Lower leg skin (tissue), 4 donors: ENCODE data around the gene XAB2. TPM values are rescaled to one million over a fixed set of nuclear protein-coding genes. Genes with fewer than 3 reads are reported as not detected.
"Not testable (repeated sequence)": the region's sequence is repeated elsewhere in the genome, so short reads cannot be mapped to it uniquely, and the experiment has no call there.

ENCODE experiments used
- DNase-seq, 2 donors: peaks; one replicate each; pipeline ENCODE4 v3.0.0-alpha.2; 2019; ENCODE audit warnings: low spot score in 2 of 2
- H3K4me3 ChIP-seq: fragments of 200-600 bp; sonication (generic); 2 replicates; pipeline ENCODE4 v1.5.1; 2017; ENCODE audit warnings: mild to moderate bottlenecking, low read depth; ENCODE audit not compliant: poor library complexity, severe bottlenecking
- CTCF ChIP-seq, 3 donors: fragments of 450-650 bp; IDR thresholded peaks; one replicate each; pipeline ENCODE4 v1.5.1; 2016; ENCODE audit warnings: antibody characterized with exemption in 3 of 3, mild to moderate bottlenecking in 3 of 3, moderate library complexity in 2 of 3
- POLR2A ChIP-seq, 2 donors: fragments of 450-650 bp; IDR thresholded peaks; one replicate each; pipeline ENCODE4 v1.6.1; 2016 to 2017; ENCODE audit warnings: antibody characterized with exemption in 2 of 2, mild to moderate bottlenecking in 1 of 2, moderate library complexity in 1 of 2
- WGBS, 2 donors: methylation state at CpG; one replicate each; pipeline ENCODE4 v1.1.5; 2018; 5-methylcytosine and 5-hydroxymethylcytosine counted together
- intact Hi-C: fragments of 100-400 bp; cut with DNase I; formaldehyde crosslinking; loops from one replicate; pipeline ENCODE4 v1.15.0; 2023; ENCODE audit warnings: low total_unique reads
- total RNA-seq, 4 donors: library from RNA; depleted of rRNA; stranded (reverse); fragments of >200 nt; gene quantifications; one replicate each; pipeline ENCODE4 v1.1.0, GENCODE V29; 2016

XAB2 gene
- total RNA-seq, 4 donors from 2014 or later: 55.9 to 99.1 (median 67.7) TPM

GRCh38 chr19:7647156-7647555 lies 17.8 kb upstream of the XAB2 start:
- intact Hi-C loops: no loop called here
- TF ChIP-seq CTCF (IDR thresholded peaks at IDR 0.05) (no peak), POLR2A (IDR thresholded peaks at IDR 0.05) (no peak)
- 82 to 93% methylated on average over 13 to 17 of the region's 26 CpGs for WGBS, 2 donors
- DNase-seq: no peak
- H3K4me3 ChIP-seq: no peak overlapping the region

- WGBS, 2 donors: 79 to 81% methylated on average over 8 of the region's 8 CpGs
- no peak overlapping the region for H3K4me3 ChIP-seq
- no peak for TF ChIP-seq POLR2A (IDR thresholded peaks at IDR 0.05)
- no peak for TF ChIP-seq CTCF (IDR thresholded peaks at IDR 0.05)
- intact Hi-C loops: no loop called here
- DNase-seq: no peak
These were observed 17.0 kb upstream of the XAB2 start for GRCh38 chr19:7646426-7646700.

- 73 to 80% methylated on average over 20 of the region's 20 CpGs for WGBS, 2 donors
- no peak overlapping the region for H3K4me3 ChIP-seq
- TF ChIP-seq CTCF (IDR thresholded peaks at IDR 0.05): no peak
- no peak for TF ChIP-seq POLR2A (IDR thresholded peaks at IDR 0.05)
- intact Hi-C loops: no loop called here
- no peak for DNase-seq
These were observed 16.5 kb upstream of the XAB2 start for GRCh38 chr19:7645656-7646425.

- no peak for DNase-seq
- intact Hi-C loops: no loop called here
- TF ChIP-seq POLR2A (IDR thresholded peaks at IDR 0.05) (no peak), CTCF (IDR thresholded peaks at IDR 0.05) (no peak)
- no peak overlapping the region for H3K4me3 ChIP-seq
- 75 to 89% methylated on average over 12 to 13 of the region's 14 CpGs for WGBS, 2 donors
These were observed 15.8 kb upstream of the XAB2 start for GRCh38 chr19:7645163-7645562.

- WGBS, 2 donors: 95% methylated on average over 20 of the region's 20 CpGs
- no peak overlapping the region for H3K4me3 ChIP-seq
- TF ChIP-seq POLR2A (IDR thresholded peaks at IDR 0.05) (no peak), CTCF (IDR thresholded peaks at IDR 0.05) (no peak)
- intact Hi-C loops: no loop called here
- no peak for DNase-seq
These were observed 15.2 kb upstream of the XAB2 start for GRCh38 chr19:7644550-7644877.

GRCh38 chr19:7643629-7644549 lies 14.5 kb upstream of the XAB2 start:
- 61 to 81% methylated on average over 10 of the region's 10 CpGs for WGBS, 2 donors
- H3K4me3 ChIP-seq, DNase-seq, intact Hi-C loops: not testable (repeated sequence)
